GDM1 (cell line): Measurements from ENCODE around the gene ITCH.
A peak's percentile ranks its signal among the peaks of the same experiment; 100 is the strongest.
"Not testable (repeated sequence)": the region's sequence is repeated elsewhere in the genome, so short reads cannot be mapped to it uniquely, and the experiment has no call there.

Experiments
- DNase-seq: peaks from one replicate; lab custom pipeline; 2025; lab: John Stamatoyannopoulos, UW

The ITCH gene

DNA sequence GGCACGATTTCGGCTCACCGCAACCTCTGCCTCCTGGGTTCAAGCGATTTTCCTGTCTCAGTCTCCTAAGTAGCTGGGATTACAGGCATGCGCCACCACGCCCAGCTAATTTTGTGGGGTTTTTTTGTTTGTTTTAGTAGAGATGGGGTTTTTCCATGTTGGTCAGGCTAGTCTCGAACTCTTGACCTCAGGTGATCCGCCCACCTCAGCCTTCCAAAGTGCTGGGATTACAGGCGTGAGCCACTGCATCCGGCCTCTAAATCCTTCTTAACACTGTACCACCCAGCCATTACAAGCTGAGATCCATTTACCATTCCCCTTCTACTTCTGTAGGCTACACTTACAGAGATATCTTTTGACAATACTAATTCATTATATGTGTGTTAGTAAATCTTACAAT, 51.5 kb downstream of the ITCH start:
- DNase-seq = not testable (repeated sequence)

DNA sequence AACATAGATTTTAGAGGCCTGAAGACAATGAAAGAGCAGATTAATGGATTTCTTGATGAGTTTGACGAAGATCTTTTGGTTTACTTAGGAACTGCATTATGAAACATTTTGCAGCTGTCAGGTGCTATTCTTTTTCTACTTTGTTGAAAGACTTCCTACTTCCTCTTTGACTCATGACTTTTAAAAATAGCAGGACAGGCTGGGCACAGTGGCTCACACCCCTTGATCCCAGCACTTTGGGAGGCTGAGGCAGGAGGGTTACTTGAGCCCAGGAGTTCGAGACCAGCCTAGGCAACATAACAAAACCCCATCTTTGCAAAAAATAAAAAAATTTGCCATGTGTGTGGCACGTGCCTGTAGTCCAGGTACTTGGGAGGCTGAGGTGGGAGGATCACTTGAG, 52.0 kb downstream of the ITCH start:
- no peak for DNase-seq

- DNase-seq = no peak
These were observed 57.1 kb downstream of the ITCH start for GRCh38 chr20:34420146-34420545.

- no peak for DNase-seq
These were observed 57.9 kb downstream of the ITCH start for GRCh38 chr20:34420975-34421374.

GRCh38 chr20:34421766-34422466, 58.8 kb downstream of the ITCH start:
- DNase-seq = no peak

- not testable (repeated sequence) for DNase-seq
These were observed 62.1 kb downstream of the ITCH start for GRCh38 chr20:34425032-34425690.

DNA sequence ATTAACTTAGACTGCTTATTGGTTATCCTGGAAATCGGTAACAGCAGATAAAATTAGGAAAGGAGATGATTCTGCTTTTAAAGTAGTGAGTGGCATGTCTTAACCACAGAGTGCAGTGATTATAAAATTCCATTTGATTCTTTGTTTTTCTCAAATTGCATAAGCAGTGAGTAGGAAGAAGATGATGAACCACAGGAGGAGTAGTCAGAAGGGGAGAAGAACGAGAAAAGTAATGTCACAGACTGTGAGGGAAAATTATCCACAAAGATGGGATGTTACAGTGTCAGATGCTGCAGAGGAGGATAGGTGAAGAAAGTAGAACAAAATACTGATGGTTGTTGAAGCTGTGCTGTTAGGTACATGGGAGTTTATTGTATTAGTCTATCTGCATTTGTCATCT, 63.0 kb downstream of the ITCH start:
- no peak for DNase-seq

GRCh38 chr20:34427331-34427730, 64.3 kb downstream of the ITCH start:
- no peak for DNase-seq

- no peak for DNase-seq
These were observed 64.7 kb downstream of the ITCH start for GRCh38 chr20:34427784-34428183.

DNA sequence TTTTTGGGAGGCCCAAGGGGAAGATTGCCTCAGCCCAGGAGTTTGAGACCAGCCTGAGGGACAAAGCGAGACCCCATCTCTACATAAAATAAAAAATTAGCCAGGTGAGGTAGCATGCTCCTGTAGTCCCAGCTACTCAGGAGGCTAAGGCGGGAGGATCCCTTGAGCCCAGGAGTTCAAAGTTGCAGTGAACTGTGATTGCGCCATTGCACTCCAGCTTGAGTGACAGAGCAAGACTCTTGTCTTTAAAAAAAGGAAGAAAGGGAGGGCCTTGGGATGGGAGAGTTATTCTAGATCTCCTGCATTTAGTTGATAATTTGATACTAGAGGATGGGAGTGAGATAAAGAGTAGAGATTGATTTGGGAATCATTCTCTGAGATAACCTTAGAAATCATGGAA, 68.1 kb downstream of the ITCH start:
- DNase-seq = no peak

DNA sequence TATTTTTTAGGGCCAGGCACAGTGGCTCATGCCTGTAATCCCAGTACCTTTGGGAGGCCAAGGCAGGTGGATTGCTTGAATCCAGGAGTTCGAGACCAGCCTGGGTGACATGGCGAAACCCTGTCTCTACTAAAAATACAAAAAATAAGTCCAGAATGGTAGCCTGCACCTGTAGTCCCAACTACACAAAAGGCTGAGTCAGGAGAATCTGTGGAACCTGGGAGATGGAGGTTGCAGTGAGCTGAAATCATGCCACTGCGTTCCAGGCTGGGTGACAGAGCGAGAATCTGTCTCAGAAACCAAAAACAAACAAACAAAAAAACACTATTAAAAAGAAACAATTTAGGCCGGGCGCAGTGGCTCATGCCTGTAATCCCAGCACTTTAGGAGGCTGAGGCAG, 69.6 kb downstream of the ITCH start:
- not testable (repeated sequence) for DNase-seq

DNA sequence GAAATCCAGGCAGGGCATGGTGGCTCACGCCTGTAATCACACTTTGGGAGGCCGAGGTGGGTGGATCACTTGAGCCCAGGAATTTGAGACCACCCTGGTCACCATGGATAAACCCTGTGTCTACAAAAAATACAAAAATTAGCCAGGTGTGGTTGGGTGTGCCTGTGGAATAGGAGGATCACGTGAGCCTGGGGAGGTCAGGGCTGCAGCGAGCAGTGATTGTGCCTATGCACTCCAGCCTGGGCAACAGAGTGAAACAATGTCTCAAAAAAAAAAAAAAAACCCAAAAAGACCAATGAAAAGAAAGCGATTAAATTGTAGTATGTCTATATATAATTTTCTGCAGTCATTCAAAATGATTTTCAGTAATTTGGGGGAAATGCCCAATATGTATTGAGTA, 70.3 kb downstream of the ITCH start:
- no peak for DNase-seq

GRCh38 chr20:34435589-34435988, 72.5 kb downstream of the ITCH start:
- DNase-seq = no peak

- peak; percentile 37 for DNase-seq
These were observed 74.4 kb downstream of the ITCH start for GRCh38 chr20:34437330-34437986.

DNA sequence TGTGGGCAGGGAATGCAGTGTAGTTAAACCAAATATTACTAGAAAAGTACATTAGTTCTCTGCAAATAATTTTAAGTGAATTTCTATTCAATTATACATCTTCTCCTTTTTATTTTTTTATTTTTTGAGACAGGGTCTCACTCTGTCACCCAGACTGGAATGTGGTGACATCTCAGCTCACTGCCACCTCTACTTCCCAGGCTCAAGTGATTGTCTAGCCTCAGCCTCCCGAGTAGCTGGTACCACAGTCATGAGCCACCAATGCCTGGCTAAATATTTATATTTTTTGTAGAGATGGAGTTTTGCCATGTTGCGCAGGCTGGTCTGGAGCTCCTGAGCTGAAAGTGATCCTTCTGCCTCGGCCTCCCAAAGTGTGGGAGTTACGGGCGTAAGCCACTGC, 76.1 kb downstream of the ITCH start:
- DNase-seq = no peak

DNA sequence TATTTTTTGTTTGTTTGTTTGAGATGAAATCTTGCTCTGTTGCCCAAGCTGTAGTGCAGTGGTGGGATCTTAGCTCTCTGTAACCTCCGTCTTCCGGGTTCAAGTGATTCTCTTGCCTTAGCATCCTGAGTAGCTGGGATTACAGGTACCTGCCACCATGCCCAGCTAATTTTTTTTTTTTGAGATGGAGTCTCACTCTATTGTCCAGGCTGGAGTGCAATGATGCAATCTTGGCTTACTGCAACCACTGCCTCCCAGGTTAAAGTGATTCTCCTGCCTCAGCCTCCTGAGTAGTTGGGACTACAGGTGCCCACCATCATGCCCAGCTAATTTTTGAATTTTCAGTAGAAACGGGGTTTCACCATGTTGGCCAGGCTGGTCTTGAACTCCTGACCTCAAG, 78.3 kb downstream of the ITCH start:
- not testable (repeated sequence) for DNase-seq

DNA sequence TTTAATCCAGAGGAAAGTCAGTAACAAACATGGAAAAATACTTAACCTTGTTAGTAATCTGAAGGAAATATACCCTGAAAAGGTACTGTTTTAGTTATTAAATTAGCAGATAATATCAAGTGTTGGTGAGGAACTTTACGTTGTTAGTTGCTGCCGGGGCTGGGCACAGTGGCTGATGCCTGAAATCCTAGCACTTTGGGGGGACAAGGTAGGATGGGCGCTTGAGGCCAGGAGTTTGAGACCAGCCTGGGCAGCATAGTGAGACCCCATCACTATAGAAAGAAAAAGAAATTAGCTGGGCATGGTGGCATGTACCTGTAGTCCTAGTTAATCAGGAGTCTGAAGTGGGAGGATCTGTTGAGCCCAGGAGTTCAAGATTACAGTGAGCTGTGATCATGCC, 80.5 kb downstream of the ITCH start:
- DNase-seq = no peak

DNA sequence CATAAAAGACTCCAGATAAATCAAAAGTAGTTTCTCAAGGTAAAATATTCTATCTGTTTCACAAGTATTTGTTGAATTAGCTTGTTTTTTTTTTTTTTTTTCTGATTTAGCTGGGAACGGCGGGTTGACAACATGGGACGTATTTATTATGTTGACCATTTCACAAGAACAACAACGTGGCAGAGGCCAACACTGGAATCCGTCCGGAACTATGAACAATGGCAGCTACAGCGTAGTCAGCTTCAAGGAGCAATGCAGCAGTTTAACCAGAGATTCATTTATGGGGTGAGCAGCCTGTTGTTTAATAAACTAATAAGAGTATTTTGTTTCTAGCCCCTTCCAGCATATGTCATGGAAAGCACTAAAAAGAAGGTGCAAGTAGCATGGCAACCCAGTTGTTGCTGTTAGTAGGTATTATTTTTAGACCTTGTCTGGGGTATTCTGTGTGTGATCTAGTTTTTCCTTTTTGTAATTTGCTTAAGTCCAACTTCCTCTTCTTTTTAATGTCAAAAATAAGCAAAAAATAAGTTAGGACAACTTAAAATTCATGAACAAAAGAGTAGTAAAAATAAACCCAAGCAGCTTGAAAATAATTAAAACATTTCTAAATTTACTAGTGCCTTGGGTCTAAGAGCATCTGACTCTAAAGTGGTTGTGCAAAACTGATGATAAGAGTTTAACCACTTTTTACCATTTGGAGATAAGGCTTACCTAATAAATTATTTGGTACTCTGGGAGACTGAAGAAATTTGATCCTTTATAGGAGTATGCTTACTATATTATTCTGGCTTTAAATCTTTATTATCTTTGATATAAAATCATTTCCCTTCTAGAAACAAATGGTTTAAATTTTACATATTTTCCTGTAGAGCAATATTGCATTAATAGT, 82.3 kb downstream of the ITCH start:
- no peak for DNase-seq

- DNase-seq = no peak
These were observed 85.4 kb downstream of the ITCH start for GRCh38 chr20:34448517-34448916.

GRCh38 chr20:34449674-34450592, 86.9 kb downstream of the ITCH start:
- no peak for DNase-seq

GRCh38 chr20:34452281-34452982, 89.4 kb downstream of the ITCH start:
- DNase-seq = no peak
